Activated naive CD8-positive, alpha-beta T cell treated with anti-CD3 and anti-CD28 coated beads, Interleukin-2, amount 50 U/mL, for 16 hours (primary cell): ENCODE measurements around the gene SPACA4.

Source experiments
- DNase-seq: peaks from one replicate; pipeline ENCODE4 v3.0.0-alpha.2; 2020; ENCODE audit warnings: low read depth, low spot score

The SPACA4 gene

DNA sequence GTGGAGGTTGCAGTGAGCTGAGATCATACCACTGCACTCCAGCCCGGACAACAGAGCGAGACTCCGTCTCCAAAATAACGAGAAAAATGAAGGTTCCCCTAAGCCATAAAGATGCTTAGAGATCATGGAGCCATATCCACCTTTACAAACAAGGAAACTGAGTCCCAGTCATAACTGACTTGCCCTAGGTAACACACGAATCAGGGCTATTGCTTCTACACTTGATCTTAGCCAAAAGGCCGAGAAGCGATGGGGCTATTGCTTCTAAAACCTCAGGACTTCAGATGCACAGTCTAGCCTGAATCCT, 27.4 kb downstream of the SPACA4 start:
- no peak for DNase-seq

DNA sequence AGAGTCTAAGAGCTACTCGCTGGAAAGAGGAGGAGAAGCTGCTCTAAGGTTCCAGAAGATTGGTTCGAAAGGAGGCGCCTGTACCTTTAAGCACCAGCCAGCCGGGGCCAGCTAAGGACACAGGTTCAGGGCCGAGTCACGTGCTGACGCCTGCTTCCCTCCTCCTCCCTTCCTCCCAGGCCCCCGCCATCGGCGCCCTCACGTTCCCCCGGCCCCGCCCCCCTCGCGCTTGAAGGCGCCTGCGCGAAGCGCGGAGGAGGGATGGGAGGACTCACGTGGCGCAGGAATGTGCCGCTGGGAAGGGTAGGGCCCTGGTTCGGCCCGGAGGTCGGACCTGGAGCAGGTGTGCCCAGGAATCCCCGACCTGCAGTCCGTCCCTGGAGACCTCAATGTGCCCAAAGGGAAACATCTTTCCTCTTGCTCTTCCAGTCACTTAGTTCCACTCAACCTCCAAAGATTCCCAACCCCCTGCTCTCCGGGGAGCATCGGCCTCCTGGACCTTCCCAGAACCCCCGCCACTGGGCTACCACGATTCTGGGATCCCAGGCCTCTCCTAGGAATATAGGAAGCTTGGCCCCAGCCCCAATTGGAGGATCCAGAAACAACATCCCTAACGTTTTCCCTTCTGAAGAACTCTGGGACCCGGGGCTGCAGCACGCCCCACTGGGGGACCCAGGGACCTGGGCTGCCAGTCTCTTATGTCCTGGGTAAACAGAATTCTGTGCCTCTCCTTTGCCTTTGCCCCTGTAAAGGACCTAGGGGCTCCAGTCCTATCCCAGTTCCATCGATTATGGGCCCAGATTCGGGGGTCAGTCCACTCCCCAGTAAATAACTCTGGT, 28.1 kb downstream of the SPACA4 start:
- DNase-seq, result peak; percentile 86

GRCh38 chr19:48635263-48635965, 28.9 kb downstream of the SPACA4 start:
- DNase-seq, result no peak

DNA sequence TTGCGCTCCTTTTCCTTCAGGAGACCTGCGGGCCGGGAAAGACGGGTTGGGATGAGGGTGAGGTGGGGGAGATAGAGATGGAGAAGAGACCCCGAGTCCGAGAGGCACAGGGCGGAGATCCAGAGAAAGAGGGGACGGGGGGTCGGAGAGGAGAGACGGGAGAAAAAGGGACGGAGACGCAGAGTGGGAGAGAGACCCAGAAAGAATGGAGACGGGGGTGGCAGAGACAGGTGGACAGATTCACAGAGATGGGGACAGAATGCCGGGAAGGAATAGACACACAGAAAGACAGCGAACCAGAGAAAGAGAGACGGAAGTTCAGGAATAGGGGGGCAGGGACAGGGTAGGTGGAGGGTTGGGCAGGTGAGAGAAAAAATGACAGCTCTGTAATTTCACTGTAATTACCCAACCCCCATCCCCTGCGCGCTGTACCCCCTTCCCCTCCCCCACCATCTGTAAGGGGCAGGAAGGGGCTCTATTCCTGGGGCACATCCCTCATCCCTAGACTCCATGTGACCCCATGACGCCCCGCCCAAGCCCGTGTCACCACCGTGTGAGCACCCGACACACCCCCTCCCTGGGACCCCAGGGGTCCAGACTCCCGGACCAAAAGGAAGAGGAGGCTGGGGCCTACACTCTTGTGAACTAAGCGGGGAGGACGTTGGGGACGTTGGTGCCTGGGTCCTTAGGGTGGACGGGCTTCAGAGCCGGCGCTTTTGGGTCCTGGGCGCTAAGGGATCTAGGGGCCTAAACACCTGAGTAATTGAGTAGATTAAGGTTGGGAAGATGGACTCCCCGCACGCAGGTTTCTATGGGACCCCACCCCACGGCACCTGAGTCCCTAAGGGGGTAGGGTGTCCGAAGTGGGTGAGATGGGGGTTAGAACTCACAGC, 29.7 kb downstream of the SPACA4 start:
- no peak for DNase-seq

DNA sequence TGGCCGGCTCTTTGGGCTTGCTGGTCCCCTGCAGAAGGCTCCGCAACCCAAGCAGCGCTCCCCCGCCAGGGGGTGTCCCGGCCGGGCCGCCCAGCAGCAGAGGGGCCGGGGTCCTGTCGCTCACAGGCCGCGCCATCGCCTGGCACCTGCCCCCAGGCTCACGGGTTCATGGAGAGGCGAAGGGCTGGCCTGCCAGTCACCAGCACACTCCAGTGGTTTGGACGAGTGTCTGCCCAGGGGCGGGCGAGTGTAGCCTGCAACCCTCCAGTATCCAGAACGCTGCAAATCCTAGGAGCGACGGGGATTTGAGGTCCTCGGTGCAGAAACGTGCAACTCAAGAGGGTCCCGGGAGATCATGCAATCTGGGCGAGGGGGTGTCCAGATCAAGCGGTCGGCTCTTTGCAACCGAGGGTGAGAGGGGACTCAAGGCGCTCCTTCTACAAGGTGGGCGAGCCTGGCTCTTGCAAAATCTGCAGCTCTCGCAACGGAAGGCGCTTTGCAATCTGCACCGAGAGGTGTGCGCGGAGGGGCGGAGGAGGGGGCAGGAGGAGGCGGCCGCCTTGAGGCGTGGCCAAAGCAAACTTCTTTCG, 30.4 kb downstream of the SPACA4 start, which contains the start of gene DBP:
TSS of gene DBP (minus strand) at position 521 of the 590 bp plus-strand sequence. CDS start at position 136, 385 bp downstream.
- no peak for DNase-seq

DNA sequence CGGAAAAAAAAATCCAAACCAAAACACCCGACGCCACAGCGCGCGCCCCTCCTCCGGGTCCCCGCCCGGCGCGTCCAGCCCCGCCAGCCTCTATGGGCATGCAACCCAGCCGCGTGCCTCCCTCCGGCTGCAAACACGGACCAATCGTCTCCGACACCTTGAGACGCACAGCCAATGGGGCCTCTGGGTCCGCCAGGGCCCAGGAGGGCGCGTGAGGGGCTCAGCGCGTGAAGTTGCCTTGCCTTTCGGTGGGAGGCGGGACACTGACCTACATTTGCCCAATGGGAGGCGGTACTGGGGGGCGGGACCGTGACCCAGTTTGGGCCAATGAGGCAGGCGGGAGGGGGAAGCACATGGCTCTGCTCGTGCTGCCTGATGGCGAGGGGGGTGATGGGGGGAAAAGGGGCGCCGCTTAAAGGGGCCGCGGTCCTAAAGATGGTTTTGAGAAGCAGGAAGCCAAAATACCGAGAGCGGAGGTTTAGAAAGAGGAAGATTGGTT, 31.0 kb downstream of the SPACA4 start:
- peak; percentile 100 for DNase-seq

- DNase-seq, result peak; percentile 58
Measured at GRCh38 chr19:48637948-48638830, 31.6 kb downstream of the SPACA4 start.

DNA sequence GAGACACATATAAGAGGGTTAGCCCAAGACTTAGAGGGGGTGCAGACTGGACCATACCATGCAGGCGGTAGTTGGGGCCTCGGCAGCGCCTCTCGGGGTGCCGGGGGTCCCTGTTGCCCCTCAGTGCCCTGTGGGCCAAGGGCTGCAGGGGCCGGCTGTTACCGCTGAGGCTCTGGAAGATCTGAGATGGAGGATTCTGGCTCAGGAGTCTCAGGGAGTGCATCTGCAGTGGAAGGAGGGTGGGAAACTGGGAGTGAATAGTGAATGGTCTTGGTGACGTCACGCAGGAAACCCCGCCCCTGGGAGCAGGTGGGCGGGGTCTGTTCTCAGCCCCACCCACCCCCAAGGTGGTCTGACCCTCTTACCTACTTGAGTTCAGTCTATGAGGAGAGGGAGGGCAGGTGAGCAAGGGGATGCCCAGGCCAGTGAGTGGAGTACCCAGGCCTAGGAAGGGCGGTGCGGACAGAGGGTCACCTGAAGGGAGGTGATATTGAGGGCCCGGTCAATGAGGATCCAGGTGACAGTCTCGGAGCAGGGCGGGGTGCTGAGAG, 32.4 kb downstream of the SPACA4 start:
- no peak for DNase-seq

GRCh38 chr19:48639483-48640375, 33.2 kb downstream of the SPACA4 start:
- DNase-seq, result no peak

GRCh38 chr19:48641850-48642249, 35.3 kb downstream of the SPACA4 start:
- no peak for DNase-seq

GRCh38 chr19:48642862-48643261, 36.3 kb downstream of the SPACA4 start:
- DNase-seq, result no peak

DNA sequence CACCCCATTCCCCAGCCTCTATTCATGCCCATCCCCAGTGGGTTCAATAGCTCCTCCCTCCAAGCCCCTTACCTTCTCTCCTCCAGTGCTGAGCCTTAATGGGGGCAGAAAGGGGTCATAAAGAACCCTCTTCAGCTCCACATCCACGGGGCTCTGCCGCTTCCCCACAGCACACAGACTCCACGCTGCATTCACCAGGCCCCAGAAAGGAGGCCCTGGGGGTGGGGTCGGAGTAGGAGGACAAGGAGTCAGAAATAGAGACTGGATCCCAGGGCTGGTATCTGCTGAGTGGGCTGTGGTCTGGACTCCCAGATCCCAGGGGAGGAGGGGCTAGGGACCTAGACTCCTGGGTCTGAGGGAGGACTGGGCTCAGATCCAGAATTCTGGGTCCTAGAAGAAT, 37.8 kb downstream of the SPACA4 start:
- DNase-seq, result no peak

DNA sequence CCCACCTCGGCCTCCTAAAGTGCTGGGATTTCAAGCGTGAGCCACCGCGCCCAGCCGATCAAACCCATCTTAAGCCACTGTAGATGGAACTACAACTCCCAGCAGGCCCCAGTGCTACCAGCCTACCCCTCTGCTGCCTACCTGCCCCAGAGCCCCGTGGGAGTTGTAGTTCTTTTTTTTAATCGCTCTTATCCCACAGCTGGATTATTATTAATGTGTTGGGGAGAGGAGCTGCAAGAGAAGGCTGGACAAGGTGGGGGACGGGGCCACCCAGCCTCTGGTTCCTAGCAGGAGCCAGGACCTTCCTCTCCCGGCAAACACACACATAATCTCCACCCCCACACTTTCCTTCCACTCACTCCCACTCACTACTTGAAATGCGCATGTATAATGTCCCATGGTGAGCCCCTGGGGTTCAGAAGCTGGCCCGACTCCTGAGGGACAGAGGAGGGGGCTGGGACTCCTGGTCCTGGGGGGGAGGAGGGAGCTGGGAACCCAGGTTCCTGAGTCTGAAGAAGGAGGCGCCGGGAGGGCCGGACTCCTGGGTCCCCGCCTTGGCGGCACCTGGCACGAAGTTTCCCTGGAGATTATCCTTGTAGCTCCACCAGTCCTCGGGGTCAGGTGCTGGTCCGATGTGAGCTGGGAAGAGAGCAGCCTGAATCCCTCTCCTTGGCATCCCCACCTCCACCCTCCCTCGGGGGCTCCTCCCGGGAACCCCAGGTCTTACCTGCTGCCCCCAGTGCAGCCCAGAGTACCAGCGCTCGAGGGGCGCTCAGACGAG, 38.5 kb downstream of the SPACA4 start:
- peak; percentile 39 for DNase-seq

GRCh38 chr19:48645620-48646000, 39.1 kb downstream of the SPACA4 start:
- no peak for DNase-seq

DNA sequence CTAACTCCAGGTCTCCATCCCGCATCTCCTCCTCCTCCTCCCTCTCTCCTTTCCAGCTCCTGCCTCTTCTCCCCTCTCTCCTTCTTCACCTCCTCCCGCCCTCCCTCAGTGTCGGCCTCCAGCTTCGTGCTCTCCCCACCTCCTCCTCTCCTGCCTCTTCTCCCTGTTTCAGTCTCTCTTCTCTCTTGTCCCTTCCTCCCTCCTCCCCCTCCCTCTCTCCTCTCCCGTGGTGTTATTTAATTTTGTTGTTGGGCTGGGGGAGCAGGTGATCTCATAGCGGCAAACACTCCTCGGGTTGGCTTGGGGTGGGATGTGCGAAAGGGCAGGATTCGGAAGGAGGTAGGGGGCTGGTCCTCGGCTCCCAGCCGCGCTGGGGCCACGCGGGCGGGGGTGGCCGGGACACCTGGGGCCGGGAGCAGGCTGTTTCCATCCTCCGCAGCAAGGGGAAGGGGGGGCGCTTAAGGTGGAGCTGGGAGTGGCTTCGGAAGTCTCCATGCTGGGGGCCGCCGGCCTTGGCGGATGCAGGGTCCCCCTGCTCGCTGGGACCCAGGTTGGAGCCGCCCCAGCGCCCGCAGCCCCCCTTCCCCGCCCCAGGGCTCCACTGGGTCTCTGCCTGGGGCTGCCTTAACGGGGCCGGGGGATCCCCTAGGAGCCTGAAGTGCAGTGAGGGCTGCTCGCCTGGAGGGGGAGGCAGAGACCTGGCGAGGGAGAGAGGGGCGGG, 39.6 kb downstream of the SPACA4 start, which contains the start of gene CA11:
TSS of gene CA11 (minus strand) at position 187 of the 721 bp plus-strand sequence. CDS start 555 bp downstream, outside the sequence.
- peak; percentile 77 for DNase-seq

GRCh38 chr19:48646722-48647216, 40.2 kb downstream of the SPACA4 start:
- no peak for DNase-seq

DNA sequence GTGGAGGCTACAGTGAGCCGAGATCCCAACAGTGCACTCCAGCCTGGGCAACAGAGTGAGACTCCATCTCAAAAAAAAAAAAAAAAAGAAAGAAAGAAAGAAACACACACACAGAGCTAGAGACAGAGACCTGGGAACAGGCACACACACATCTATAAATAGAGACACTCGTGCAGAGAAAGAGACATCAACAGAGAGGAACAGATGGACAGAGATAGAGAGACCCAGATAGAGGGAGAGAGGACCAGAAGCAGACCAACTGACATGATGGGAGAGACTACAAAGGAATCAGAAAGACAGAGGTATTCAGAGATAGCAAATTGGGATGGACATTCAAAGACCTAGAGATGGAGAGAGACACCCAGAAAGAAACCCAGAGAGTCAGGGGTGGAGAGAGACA, 41.6 kb downstream of the SPACA4 start:
- DNase-seq, result no peak
